ENCODE results near the gene FAM83C.

GRCh38 chr20:35263532-35264341 lies 28.5 kb downstream of the FAM83C start:
- TF ChIP-seq REST (IDR thresholded peaks at IDR 0.05; ENCODE audit: low read depth) = no peak
- no peak for TF ChIP-seq EP300 (IDR thresholded peaks at IDR 0.05; ENCODE audit: borderline replicate concordance)
- peak; percentile 68; the same call in 1 of the 2 replicates for TF ChIP-seq MAX (IDR thresholded peaks at IDR 0.05)
- TF ChIP-seq TAF1 (IDR thresholded peaks at IDR 0.05; ENCODE audit: low read depth) = no peak
- peak; percentile 71 for TF ChIP-seq NFIC (IDR thresholded peaks at IDR 0.05)
